Ascending aorta (tissue), 2 donors: ENCODE results near the gene OR4K2. TPM values are rescaled to one million over a fixed set of nuclear protein-coding genes. Genes with fewer than 3 reads are reported as not detected.

Experiments
- DNase-seq, 2 donors: peaks; one replicate each; pipeline ENCODE4 v3.0.0-alpha.2; 2019; ENCODE audit warnings: low spot score in 2 of 2
- H3K27ac ChIP-seq, 2 donors: fragments of 200-600 bp; sonication (generic); one replicate each; pipeline ENCODE4 v1.5.1; 2016 to 2017; ENCODE audit warnings: mild to moderate bottlenecking in 1 of 2
- H3K27me3 ChIP-seq: fragments of 200-600 bp; sonication (generic); one replicate; pipeline ENCODE4 v1.5.1; 2017
- H3K36me3 ChIP-seq, 2 donors: fragments of 200-600 bp; sonication (generic); one replicate each; pipeline ENCODE4 v1.5.1; 2016
- H3K4me1 ChIP-seq, 2 donors: fragments of 200-600 bp; sonication (generic); one replicate each; pipeline ENCODE4 v1.5.1; 2016 to 2017; ENCODE audit warnings: mild to moderate bottlenecking in 1 of 2
- H3K4me3 ChIP-seq, 2 donors: fragments of 200-600 bp; sonication (generic); one replicate each; pipeline ENCODE4 v1.5.1; 2016 to 2017; ENCODE audit warnings: mild to moderate bottlenecking in 1 of 2
- H3K9me3 ChIP-seq, 2 donors: fragments of 200-600 bp; sonication (generic); one replicate each; pipeline ENCODE4 v1.5.1; 2016
- intact Hi-C: fragments of 100-400 bp; cut with DNase I; formaldehyde crosslinking; loops from one replicate; pipeline ENCODE4 v1.15.1; 2023
- total RNA-seq: library from RNA; depleted of rRNA; stranded (reverse); fragments of >200 nt; gene quantifications from one replicate; pipeline ENCODE4 v1.1.0, GENCODE V29; 2016
- TF ChIP-seq, protein P1 (sequence below), 3 experiments: fragments of 200-600 bp in 2 of 3; fragments of 450-650 bp in 1 of 3; sonication (generic) in 2 of 3; IDR thresholded peaks; one replicate each; pipeline ENCODE4 v1.5.1; 2016 to 2019; ENCODE audit warnings: antibody characterized with exemption in 3 of 3, mild to moderate bottlenecking in 1 of 3, moderate library complexity in 1 of 3

OR4K2 gene
- total RNA-seq, 1 donor from 2014 or later = not detected

DNA sequence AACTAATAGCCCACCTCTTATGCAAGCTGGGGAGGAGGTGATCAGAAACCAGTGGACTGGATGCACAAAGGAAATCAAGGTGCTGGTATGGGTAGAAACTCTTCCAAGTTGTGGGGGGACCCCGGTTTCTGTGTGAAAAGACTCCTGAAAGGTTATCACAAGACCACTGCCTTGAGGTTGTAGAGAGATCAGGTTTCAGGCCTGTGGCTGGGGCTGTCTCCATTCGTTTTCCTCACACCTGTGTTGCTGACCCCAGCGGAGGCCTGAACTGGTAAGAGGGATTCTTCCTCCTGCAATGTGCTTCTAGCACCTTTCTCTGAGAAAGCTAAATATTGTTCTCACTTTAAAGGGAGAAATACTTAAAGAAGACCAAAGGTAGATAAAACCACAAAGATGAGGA is 36.2 kb downstream of the OR4K2 start:
- H3K36me3 ChIP-seq = no peaks in the 10 kb centered on the region
- TF ChIP-seq, protein P1, sequence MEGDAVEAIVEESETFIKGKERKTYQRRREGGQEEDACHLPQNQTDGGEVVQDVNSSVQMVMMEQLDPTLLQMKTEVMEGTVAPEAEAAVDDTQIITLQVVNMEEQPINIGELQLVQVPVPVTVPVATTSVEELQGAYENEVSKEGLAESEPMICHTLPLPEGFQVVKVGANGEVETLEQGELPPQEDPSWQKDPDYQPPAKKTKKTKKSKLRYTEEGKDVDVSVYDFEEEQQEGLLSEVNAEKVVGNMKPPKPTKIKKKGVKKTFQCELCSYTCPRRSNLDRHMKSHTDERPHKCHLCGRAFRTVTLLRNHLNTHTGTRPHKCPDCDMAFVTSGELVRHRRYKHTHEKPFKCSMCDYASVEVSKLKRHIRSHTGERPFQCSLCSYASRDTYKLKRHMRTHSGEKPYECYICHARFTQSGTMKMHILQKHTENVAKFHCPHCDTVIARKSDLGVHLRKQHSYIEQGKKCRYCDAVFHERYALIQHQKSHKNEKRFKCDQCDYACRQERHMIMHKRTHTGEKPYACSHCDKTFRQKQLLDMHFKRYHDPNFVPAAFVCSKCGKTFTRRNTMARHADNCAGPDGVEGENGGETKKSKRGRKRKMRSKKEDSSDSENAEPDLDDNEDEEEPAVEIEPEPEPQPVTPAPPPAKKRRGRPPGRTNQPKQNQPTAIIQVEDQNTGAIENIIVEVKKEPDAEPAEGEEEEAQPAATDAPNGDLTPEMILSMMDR (IDR thresholded peaks at IDR 0.05) = no peak
- H3K4me3 ChIP-seq = no peak overlapping the region

DNA sequence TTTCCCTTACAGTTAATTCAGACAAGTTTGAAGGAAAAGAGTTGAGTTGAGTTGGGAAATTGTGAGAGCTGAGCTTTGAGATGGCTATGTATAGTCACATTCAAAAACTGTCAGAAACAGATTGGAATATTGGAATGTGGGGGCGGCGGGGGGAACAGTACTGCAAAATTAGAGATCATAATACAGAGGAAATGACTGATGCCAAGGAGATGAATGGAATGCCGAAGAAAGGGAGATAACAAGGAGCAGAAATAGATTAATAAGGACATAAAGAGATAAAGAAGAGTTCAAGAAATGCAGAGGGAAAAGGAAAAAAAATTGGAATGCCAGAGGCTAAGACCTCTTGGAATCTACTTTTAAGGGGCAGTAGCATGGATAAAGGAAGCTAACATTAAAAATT is 42.3 kb downstream of the OR4K2 start:
- Histone ChIP-seq H3K27ac (no peak overlapping the region), H3K36me3 (no peaks in the 10 kb centered on the region), H3K4me3 (no peak overlapping the region), H3K9me3 (no peaks in the 10 kb centered on the region), H3K4me1 (no peaks in the 10 kb centered on the region), H3K27me3 (no peaks in the 10 kb centered on the region)
- TF ChIP-seq, protein P1 (IDR thresholded peaks at IDR 0.05) = no peak
- intact Hi-C loops = no loop called here
- no peak for DNase-seq

More for the DNA sequence above, 36.2 kb downstream of the OR4K2 start:
- no peak overlapping the region for H3K27ac ChIP-seq
- intact Hi-C loops = no loop called here
- no peak for DNase-seq
- no peaks in the 10 kb centered on the region for H3K4me1 ChIP-seq
- no peaks in the 10 kb centered on the region for H3K9me3 ChIP-seq
- no peaks in the 10 kb centered on the region for H3K27me3 ChIP-seq

DNA sequence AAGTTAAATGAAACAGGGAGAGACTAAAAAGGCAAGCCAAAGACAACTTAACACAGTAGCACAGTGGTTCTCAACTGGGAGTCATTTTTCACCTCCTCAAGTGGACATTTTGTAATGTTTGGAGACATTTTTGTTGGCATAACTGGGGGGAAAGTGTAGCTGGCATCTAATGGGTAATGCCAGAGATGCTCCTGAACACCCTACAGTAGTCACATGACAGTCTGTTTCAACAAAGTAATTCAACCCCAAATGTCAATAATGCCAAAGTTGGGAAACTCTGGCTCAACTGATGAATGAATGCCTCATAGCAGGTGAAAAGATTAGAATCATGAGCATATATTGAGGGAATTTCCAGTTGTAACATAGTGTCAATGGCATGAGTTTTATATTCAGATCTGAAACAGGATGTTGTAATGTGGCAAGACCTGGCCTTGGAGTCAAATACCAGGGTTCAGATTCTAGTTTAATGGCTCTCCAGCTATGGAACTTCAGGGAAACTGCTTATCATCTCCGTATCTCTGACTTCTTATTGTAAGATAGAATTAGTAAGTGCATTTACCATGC is 43.1 kb downstream of the OR4K2 start:
- Histone ChIP-seq H3K4me1 (no peaks in the 10 kb centered on the region), H3K36me3 (no peaks in the 10 kb centered on the region), H3K4me3 (no peak overlapping the region), H3K9me3 (no peaks in the 10 kb centered on the region), H3K27me3 (no peaks in the 10 kb centered on the region), H3K27ac (no peak overlapping the region)
- TF ChIP-seq, protein P1 (IDR thresholded peaks at IDR 0.05) = no peak
- no peak for DNase-seq
- intact Hi-C loops = no loop called here

DNA sequence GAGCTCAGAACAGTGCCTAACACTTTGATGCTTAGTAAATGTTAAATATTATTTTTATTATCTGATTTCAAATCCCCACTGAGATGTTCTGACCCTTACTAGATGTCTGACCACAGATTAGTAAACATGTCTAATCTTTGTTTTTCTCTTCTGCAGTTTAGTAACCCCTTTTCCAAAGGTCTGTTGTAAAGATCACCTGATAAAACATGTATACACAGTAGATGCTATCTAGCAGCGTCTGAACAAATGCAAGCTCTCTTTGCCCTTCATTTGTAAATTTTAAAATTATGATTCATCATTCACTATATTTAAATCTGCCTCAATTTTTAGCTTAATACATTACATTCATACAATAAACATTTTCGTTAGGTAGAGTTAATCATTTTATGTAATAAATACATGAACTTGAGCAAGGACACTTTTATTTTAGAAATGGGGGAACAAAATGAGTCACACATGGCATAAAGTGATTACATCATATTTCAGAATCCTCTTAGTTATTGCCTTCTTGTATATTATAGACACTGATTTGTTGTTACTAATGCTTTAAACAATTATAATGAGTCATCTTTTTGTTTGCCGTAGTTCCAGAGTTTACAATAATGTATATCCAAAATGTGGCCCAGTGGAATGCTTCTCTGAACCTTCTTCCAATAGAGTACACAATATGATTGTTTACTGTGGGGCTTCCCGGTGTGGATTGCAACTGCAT is 43.8 kb downstream of the OR4K2 start:
- DNase-seq = no peak
- no peaks in the 10 kb centered on the region for H3K27me3 ChIP-seq
- no peak overlapping the region for H3K27ac ChIP-seq
- intact Hi-C loops = no loop called here
- no peaks in the 10 kb centered on the region for H3K36me3 ChIP-seq
- H3K9me3 ChIP-seq = no peaks in the 10 kb centered on the region
- H3K4me3 ChIP-seq = no peak overlapping the region
- H3K4me1 ChIP-seq = no peaks in the 10 kb centered on the region
- TF ChIP-seq, protein P1 (IDR thresholded peaks at IDR 0.05) = no peak

DNA sequence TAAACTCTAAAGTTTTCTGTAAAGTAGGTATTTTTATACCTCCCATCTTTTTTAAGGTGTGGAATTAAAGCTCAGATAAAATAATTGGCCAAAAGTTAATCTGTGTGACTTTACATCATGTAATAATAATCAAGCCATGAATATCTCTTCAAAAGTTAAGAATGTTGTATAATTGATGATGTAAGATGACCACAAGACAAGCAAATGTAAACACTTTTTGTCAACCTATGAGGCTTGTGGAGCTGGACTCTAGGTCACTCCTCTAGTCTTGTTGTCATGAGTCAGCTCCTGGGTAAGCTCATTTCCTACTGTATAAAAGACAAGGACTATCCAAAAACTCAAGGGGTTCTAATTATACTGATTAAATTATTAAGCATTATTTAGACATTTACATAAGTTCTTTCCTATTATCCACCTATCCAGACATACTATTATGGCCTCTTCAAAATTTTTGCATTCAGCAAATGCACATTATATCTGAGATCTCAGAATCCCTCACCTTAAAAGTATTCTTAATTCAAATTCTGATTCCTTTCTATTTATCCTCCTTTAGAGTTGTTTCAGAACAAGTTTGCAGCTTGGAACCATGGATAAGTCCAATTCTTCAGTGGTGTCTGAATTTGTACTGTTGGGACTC is 45.2 kb downstream of the OR4K2 start, which contains the start of gene OR4K5:
TSS of gene OR4K5 (plus strand) at position 587 of the 637 bp plus-strand sequence. CDS start at position 587, 0 bp downstream.
- Histone ChIP-seq H3K36me3 (no peaks in the 10 kb centered on the region), H3K4me3 (no peak within 1 kb of the TSS), H3K27ac (no peak within 1 kb of the TSS), H3K4me1 (no peaks in the 10 kb centered on the region), H3K27me3 (no peaks in the 10 kb centered on the region), H3K9me3 (no peaks in the 10 kb centered on the region)
- intact Hi-C loops = no loop called here
- DNase-seq = no peak
- TF ChIP-seq, protein P1 (IDR thresholded peaks at IDR 0.05) = no peak
